WTC11 (cell line): ENCODE results near the gene LRRC28. TPM values are rescaled to one million over a fixed set of nuclear protein-coding genes. Genes with fewer than 3 reads are reported as not detected.
A peak's percentile ranks its signal among the peaks of the same experiment; 100 is the strongest.

ENCODE experiments used
- ATAC-seq: fragments of 200-7000 bp; cut with Tn5 transposase; 2 replicates; pipeline ENCODE4 v1.10.0; 2021; ENCODE audit warnings: mild to moderate bottlenecking, moderate library complexity
- CTCF ChIA-PET: fragments of 300-600 bp; sonication (Branson Sonifier 250); formaldehyde crosslinking; loops from one replicate; lab custom pipeline; 2021; ENCODE audit warnings: antibody characterized with exemption; lab: Charles Lee
- POLR2A ChIA-PET: fragments of 350-600 bp; sonication (Branson Sonifier 250); formaldehyde crosslinking; loops from one replicate; lab custom pipeline; 2021; ENCODE audit warnings: antibody characterized with exemption; lab: Charles Lee
- DNase-seq: peaks from one replicate; pipeline ENCODE4 v3.0.0; 2021; ENCODE audit warnings: low spot score
- H3K27ac Mint-ChIP-seq: 2 replicates; pipeline ENCODE4 v1.8.0; 2021; ENCODE audit warnings: mixed read lengths
- H3K27me3 Mint-ChIP-seq: 2 replicates; pipeline ENCODE4 v1.8.0; 2021; ENCODE audit warnings: low read depth, mild to moderate bottlenecking, moderate library complexity, mixed read lengths
- H3K36me3 Mint-ChIP-seq: 2 replicates; pipeline ENCODE4 v1.8.0; 2021; ENCODE audit warnings: mixed read lengths
- H3K4me1 Mint-ChIP-seq: 2 replicates; pipeline ENCODE4 v1.8.0; 2022; ENCODE audit warnings: mixed read lengths
- H3K4me3 Mint-ChIP-seq: 2 replicates; pipeline ENCODE4 v1.8.0; 2021; ENCODE audit warnings: mild to moderate bottlenecking, moderate library complexity, mixed read lengths
- H3K9me3 Mint-ChIP-seq: 2 replicates; pipeline ENCODE4 v1.8.0; 2021; ENCODE audit warnings: mixed read lengths
- AR ChIP-seq: fragments of 250-450 bp; sonication (Bioruptor Pico); IDR thresholded peaks from 2 replicates; pipeline ENCODE4 v1.9.0; 2021; ENCODE audit warnings: mild to moderate bottlenecking
- ATF3 ChIP-seq: sonication (generic); formaldehyde crosslinking; conservative IDR thresholded peaks from 2 replicates; pipeline ENCODE4 v1.8.1; 2022; ENCODE audit warnings: mild to moderate bottlenecking, missing genetic modification reagents
- CBFB ChIP-seq: sonication (generic); formaldehyde crosslinking; IDR thresholded peaks from 2 replicates; pipeline ENCODE4 v1.8.1; 2022; ENCODE audit warnings: mild to moderate bottlenecking, low read depth, missing genetic modification reagents
- CREB1 ChIP-seq: sonication (generic); formaldehyde crosslinking; IDR thresholded peaks from 2 replicates; pipeline ENCODE4 v1.8.0; 2023; ENCODE audit warnings: mild to moderate bottlenecking, missing genetic modification reagents
- CREM ChIP-seq: sonication (generic); formaldehyde crosslinking; IDR thresholded peaks from 2 replicates; pipeline ENCODE4 v1.8.1; 2022; ENCODE audit warnings: mild to moderate bottlenecking, missing genetic modification reagents, moderate library complexity
- E2F1 ChIP-seq: sonication (generic); formaldehyde crosslinking; IDR thresholded peaks from 2 replicates; pipeline ENCODE4 v1.8.0; 2022; ENCODE audit warnings: mild to moderate bottlenecking, missing genetic modification reagents
- E2F5 ChIP-seq: sonication (generic); formaldehyde crosslinking; IDR thresholded peaks from 2 replicates; pipeline ENCODE4 v1.8.1; 2022; ENCODE audit warnings: mild to moderate bottlenecking, moderate library complexity, missing genetic modification reagents
- ETV6 ChIP-seq: sonication (generic); formaldehyde crosslinking; IDR thresholded peaks from 2 replicates; pipeline ENCODE4 v1.8.1; 2022; ENCODE audit warnings: mild to moderate bottlenecking, missing genetic modification reagents
- JAZF1 ChIP-seq: fragments of 250-450 bp; sonication (Bioruptor Pico); IDR thresholded peaks from 2 replicates; pipeline ENCODE4 v1.9.0; 2021; ENCODE audit warnings: moderate library complexity, mild to moderate bottlenecking, inconsistent platforms
- OVOL2 ChIP-seq: fragments of 250-450 bp; sonication (Bioruptor Pico); IDR thresholded peaks from 2 replicates; pipeline ENCODE4 v1.9.0; 2021; ENCODE audit warnings: mild to moderate bottlenecking, borderline replicate concordance
- PRRX2 ChIP-seq: fragments of 250-450 bp; sonication (Bioruptor Pico); IDR thresholded peaks from 2 replicates; pipeline ENCODE4 v1.8.0; 2021; ENCODE audit warnings: mild to moderate bottlenecking
- SOX15 ChIP-seq: fragments of 250-450 bp; sonication (Bioruptor Pico); IDR thresholded peaks from 2 replicates; pipeline ENCODE4 v1.9.0; 2021; ENCODE audit warnings: mild to moderate bottlenecking
- STAT6 ChIP-seq: sonication (generic); formaldehyde crosslinking; conservative IDR thresholded peaks from 2 replicates; pipeline ENCODE4 v1.8.1; 2023; ENCODE audit warnings: mild to moderate bottlenecking, low read depth, missing genetic modification reagents, moderate library complexity
- TEAD1 ChIP-seq: sonication (generic); formaldehyde crosslinking; IDR thresholded peaks from 2 replicates; pipeline ENCODE4 v1.8.0; 2022; ENCODE audit warnings: mild to moderate bottlenecking, missing genetic modification reagents
- ZBTB43 ChIP-seq: sonication (generic); formaldehyde crosslinking; IDR thresholded peaks from 2 replicates; pipeline ENCODE4 v1.8.1; 2023; ENCODE audit warnings: mild to moderate bottlenecking, missing genetic modification reagents
- ZNF138 ChIP-seq: sonication (generic); formaldehyde crosslinking; conservative IDR thresholded peaks from 2 replicates; pipeline ENCODE4 v1.8.1; 2022; ENCODE audit warnings: mild to moderate bottlenecking, moderate library complexity, missing genetic modification reagents
- ZNF232 ChIP-seq: sonication (generic); formaldehyde crosslinking; IDR thresholded peaks from 2 replicates; pipeline ENCODE4 v1.8.0; 2022; ENCODE audit warnings: mild to moderate bottlenecking, missing genetic modification reagents
- ZNF317 ChIP-seq: sonication (generic); formaldehyde crosslinking; IDR thresholded peaks from 2 replicates; pipeline ENCODE4 v1.8.1; 2023; ENCODE audit warnings: low read depth, mild to moderate bottlenecking, moderate library complexity, missing genetic modification reagents, borderline replicate concordance
- ZNF425 ChIP-seq: fragments of 250-450 bp; sonication (Bioruptor Pico); conservative IDR thresholded peaks from 2 replicates; pipeline ENCODE4 v1.9.0; 2021; ENCODE audit warnings: mild to moderate bottlenecking
- ZSCAN18 ChIP-seq: fragments of 250-450 bp; sonication (Bioruptor Pico); IDR thresholded peaks from 2 replicates; pipeline ENCODE4 v2.1.2; 2022; ENCODE audit warnings: mild to moderate bottlenecking, moderate library complexity
- total RNA-seq: library from RNA; stranded (reverse); gene quantifications from 3 replicates; pipeline ENCODE4 v1.2.3, GENCODE V29; 2021

Gene LRRC28
- total RNA-seq, 1 experiment from 2014 or later: 18.4 TPM

- TF ChIP-seq STAT6 (CRISPR knock-in tag) (no peak), OVOL2 (CRISPR knock-in tag) (no peak), ZSCAN18 (CRISPR knock-in tag) (no peak), CREM (CRISPR knock-in tag) (no peak), PRRX2 (CRISPR knock-in tag) (no peak), JAZF1 (CRISPR knock-in tag) (no peak)
These were observed 186.9 kb downstream of the LRRC28 start (continued) for GRCh38 chr15:99438224-99438585.

GRCh38 chr15:99438691-99439523, 187.6 kb downstream of the LRRC28 start:
- Mint-ChIP-seq H3K4me3 (no peak overlapping the region), H3K4me1 (peaks cover 18% of the 10 kb centered on the region), H3K36me3 (no peaks in the 10 kb centered on the region), H3K27ac (no peak overlapping the region), H3K9me3 (no peaks in the 10 kb centered on the region), H3K27me3 (no peaks in the 10 kb centered on the region)
- peak; percentile 41 for ATAC-seq
- DNase-seq: no peak
- ChIA-PET CTCF (interaction anchor here (1.7 kb wide), 1 partner anchor 266 kb away, joined by 7 read pairs; no protein-coding TSS in a partner anchor), POLR2A (no interaction called here)
- TF ChIP-seq E2F1 (CRISPR knock-in tag) (no peak), ZNF138 (no peak), ZNF317 (CRISPR knock-in tag) (no peak), SOX15 (no peak), TEAD1 (CRISPR knock-in tag) (no peak), ZBTB43 (CRISPR knock-in tag) (no peak), ZNF425 (CRISPR knock-in tag) (no peak)

- ATAC-seq (no peak), DNase-seq (no peak)
- POLR2A ChIA-PET: no interaction called here
- H3K36me3 Mint-ChIP-seq: no peaks in the 10 kb centered on the region
- no peaks in the 10 kb centered on the region for H3K27me3 Mint-ChIP-seq
- no peak overlapping the region for H3K27ac Mint-ChIP-seq
- CTCF ChIA-PET: interaction anchor here (1.7 kb wide), 1 partner anchor 265 kb away, joined by 7 read pairs; no protein-coding TSS in a partner anchor
- peaks cover 15% of the 10 kb centered on the region for H3K4me1 Mint-ChIP-seq
- H3K9me3 Mint-ChIP-seq: no peaks in the 10 kb centered on the region
- H3K4me3 Mint-ChIP-seq: no peak overlapping the region
- TF ChIP-seq AR (CRISPR knock-in tag): no peak
- TF ChIP-seq ZNF232 (CRISPR knock-in tag): no peak
- TF ChIP-seq CREB1 (CRISPR knock-in tag): no peak
- no peak for TF ChIP-seq E2F5 (CRISPR knock-in tag)
- TF ChIP-seq ATF3 (CRISPR knock-in tag): no peak
- TF ChIP-seq ETV6: no peak
- TF ChIP-seq CBFB: no peak
These were observed 188.2 kb downstream of the LRRC28 start for GRCh38 chr15:99439524-99439835.
